GM12878 (cell line): ENCODE data around the gene CLBA1.
"Not testable (repeated sequence)": the region's sequence is repeated elsewhere in the genome, so short reads cannot be mapped to it uniquely, and the experiment has no call there.

Experiments
- EP300 ChIP-seq, 2 experiments: fragments of 150-350 bp in 1 of 2; IDR thresholded peaks; 2 replicates each; pipeline ENCODE4 v1.6.1; 2011 to 2012; ENCODE audit warnings: low read depth in 2 of 2, low read length in 2 of 2, borderline replicate concordance in 1 of 2, improper control_type of control experiment in 1 of 2, inconsistent platforms in 1 of 2; ENCODE audit not compliant: control insufficient read depth in 1 of 2
- EZH2 ChIP-seq: IDR thresholded peaks from 2 replicates; pipeline ENCODE4 v1.6.1; 2012; ENCODE audit warnings: low read depth, mild to moderate bottlenecking, control low read depth, inconsistent platforms, low read length, borderline replicate concordance; ENCODE audit not compliant: control insufficient read depth
- FOS ChIP-seq: IDR thresholded peaks from 3 replicates; pipeline ENCODE4 v1.6.1; 2011; ENCODE audit warnings: borderline replicate concordance; ENCODE audit not compliant: insufficient read length; ENCODE audit errors: extremely low read depth
- MTA2 ChIP-seq: fragments of 450-650 bp; IDR thresholded peaks from 2 replicates; pipeline ENCODE4 v1.6.1; 2016; ENCODE audit warnings: low read depth, mild to moderate bottlenecking, moderate library complexity
- POLR2A ChIP-seq: IDR thresholded peaks from 2 replicates; pipeline ENCODE4 v1.6.1; 2011; ENCODE audit warnings: low read depth, mild to moderate bottlenecking, low read length
- RAD21 ChIP-seq: IDR thresholded peaks from 2 replicates; pipeline ENCODE4 v1.6.1; 2011; ENCODE audit warnings: mild to moderate bottlenecking, low read depth, low read length, moderate library complexity; ENCODE audit not compliant: insufficient read depth
- RB1 ChIP-seq: fragments of 450-650 bp; formaldehyde crosslinking; IDR thresholded peaks from 2 replicates; pipeline ENCODE4 v1.6.1; 2017; ENCODE audit warnings: mild to moderate bottlenecking, borderline replicate concordance
- SIX5 ChIP-seq: IDR thresholded peaks from 2 replicates; pipeline ENCODE4 v1.6.1; 2011; ENCODE audit warnings: mild to moderate bottlenecking, low read depth, low read length, moderate library complexity; ENCODE audit not compliant: severe bottlenecking
- SMC3 ChIP-seq: IDR thresholded peaks from 2 replicates; pipeline ENCODE4 v1.6.1; 2011; ENCODE audit warnings: low read length, improper control_type of control experiment, borderline replicate concordance
- SPI1 ChIP-seq: IDR thresholded peaks from 2 replicates; pipeline ENCODE4 v1.6.1; 2011; ENCODE audit warnings: low read depth, mild to moderate bottlenecking, low read length, moderate library complexity, borderline replicate concordance; ENCODE audit not compliant: insufficient read depth
- STAT1 ChIP-seq: fragments of 450-650 bp; conservative IDR thresholded peaks from 2 replicates; pipeline ENCODE4 v1.6.1; 2014; ENCODE audit warnings: antibody characterized with exemption, mild to moderate bottlenecking
- SUZ12 ChIP-seq: fragments of 200-600 bp; sonication (generic); IDR thresholded peaks from one replicate; pipeline ENCODE4 v1.6.1; 2018; ENCODE audit warnings: antibody characterized with exemption, mild to moderate bottlenecking; ENCODE audit not compliant: unreplicated experiment
- TF ChIP-seq, protein P1 (sequence below): IDR thresholded peaks from 2 replicates; pipeline ENCODE4 v1.6.1; 2012; ENCODE audit warnings: mild to moderate bottlenecking, low read depth, low read length
- TF ChIP-seq, protein P2 (sequence below), 3 experiments: IDR thresholded peaks in 2 of 3; conservative IDR thresholded peaks in 1 of 3; 2 replicates each; pipeline ENCODE4 v1.5.1; 2011; ENCODE audit warnings: low read depth in 3 of 3, low read length in 3 of 3, mild to moderate bottlenecking in 3 of 3, control low read depth in 2 of 3, moderate library complexity in 2 of 3, inconsistent platforms in 1 of 3, mixed read lengths in 1 of 3; ENCODE audit not compliant: control insufficient read depth in 2 of 3, insufficient read depth in 1 of 3; ENCODE audit errors: extremely low read depth in 1 of 3

DNA sequence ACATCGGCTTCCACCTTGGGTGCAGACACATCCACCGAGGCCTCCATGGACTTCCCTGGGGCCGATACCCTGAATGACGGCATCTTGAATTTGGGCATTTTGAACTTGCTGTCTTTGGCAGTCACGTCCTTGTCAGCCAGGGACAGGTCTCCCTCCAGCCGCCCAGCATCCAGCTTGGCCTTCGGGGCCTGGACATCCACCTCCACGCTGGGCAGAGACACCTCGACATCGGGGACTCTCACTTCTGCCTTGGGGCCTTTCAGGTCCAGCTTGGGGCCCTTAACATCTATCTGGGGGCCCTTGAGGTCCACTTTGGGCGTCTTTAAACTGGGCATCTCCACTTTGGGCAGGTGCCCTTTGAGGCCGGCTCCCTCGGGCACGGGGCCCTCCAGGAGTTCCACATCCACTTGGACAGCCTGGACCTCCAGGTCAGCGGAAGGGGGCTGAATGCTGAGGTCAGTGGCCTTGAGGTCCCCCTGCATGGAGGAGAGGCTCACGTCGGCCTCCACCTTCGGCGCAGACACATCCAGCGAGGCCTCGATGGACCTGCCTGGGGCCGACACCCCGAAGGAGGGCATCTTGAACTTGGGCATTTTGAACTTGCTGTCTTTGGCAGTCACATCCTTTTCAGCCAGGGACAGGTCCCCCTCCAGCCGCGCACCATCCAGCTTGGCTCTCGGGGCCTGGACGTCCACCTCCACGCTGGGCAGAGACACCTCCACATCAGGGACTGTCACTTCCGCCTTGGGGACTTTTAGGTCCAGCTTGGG is 41.0 kb upstream of the CLBA1 start:
- TF ChIP-seq SUZ12; RAD21; EZH2; SPI1; EP300 (IDR thresholded peaks at IDR 0.05; ENCODE audit: borderline replicate concordance in 1 of 2, control insufficient read depth in 1 of 2, low read depth in 2 of 2, low read length in 2 of 2); SMC3; MTA2; SIX5; POLR2A; STAT1; FOS; RB1: not testable (repeated sequence)
- TF ChIP-seq, protein P1, sequence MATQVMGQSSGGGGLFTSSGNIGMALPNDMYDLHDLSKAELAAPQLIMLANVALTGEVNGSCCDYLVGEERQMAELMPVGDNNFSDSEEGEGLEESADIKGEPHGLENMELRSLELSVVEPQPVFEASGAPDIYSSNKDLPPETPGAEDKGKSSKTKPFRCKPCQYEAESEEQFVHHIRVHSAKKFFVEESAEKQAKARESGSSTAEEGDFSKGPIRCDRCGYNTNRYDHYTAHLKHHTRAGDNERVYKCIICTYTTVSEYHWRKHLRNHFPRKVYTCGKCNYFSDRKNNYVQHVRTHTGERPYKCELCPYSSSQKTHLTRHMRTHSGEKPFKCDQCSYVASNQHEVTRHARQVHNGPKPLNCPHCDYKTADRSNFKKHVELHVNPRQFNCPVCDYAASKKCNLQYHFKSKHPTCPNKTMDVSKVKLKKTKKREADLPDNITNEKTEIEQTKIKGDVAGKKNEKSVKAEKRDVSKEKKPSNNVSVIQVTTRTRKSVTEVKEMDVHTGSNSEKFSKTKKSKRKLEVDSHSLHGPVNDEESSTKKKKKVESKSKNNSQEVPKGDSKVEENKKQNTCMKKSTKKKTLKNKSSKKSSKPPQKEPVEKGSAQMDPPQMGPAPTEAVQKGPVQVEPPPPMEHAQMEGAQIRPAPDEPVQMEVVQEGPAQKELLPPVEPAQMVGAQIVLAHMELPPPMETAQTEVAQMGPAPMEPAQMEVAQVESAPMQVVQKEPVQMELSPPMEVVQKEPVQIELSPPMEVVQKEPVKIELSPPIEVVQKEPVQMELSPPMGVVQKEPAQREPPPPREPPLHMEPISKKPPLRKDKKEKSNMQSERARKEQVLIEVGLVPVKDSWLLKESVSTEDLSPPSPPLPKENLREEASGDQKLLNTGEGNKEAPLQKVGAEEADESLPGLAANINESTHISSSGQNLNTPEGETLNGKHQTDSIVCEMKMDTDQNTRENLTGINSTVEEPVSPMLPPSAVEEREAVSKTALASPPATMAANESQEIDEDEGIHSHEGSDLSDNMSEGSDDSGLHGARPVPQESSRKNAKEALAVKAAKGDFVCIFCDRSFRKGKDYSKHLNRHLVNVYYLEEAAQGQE = not testable (repeated sequence)
- TF ChIP-seq, protein P2, sequence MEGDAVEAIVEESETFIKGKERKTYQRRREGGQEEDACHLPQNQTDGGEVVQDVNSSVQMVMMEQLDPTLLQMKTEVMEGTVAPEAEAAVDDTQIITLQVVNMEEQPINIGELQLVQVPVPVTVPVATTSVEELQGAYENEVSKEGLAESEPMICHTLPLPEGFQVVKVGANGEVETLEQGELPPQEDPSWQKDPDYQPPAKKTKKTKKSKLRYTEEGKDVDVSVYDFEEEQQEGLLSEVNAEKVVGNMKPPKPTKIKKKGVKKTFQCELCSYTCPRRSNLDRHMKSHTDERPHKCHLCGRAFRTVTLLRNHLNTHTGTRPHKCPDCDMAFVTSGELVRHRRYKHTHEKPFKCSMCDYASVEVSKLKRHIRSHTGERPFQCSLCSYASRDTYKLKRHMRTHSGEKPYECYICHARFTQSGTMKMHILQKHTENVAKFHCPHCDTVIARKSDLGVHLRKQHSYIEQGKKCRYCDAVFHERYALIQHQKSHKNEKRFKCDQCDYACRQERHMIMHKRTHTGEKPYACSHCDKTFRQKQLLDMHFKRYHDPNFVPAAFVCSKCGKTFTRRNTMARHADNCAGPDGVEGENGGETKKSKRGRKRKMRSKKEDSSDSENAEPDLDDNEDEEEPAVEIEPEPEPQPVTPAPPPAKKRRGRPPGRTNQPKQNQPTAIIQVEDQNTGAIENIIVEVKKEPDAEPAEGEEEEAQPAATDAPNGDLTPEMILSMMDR (IDR thresholded peaks at IDR 0.05 in 2 of 3, conservative IDR thresholded peaks at IDR 0.05 in 1 of 3; ENCODE audit: control insufficient read depth in 2 of 3, extremely low read depth in 1 of 3, insufficient read depth in 1 of 3, low read depth in 3 of 3, low read length in 3 of 3) = not testable (repeated sequence)
